GM19468 (cell line): ENCODE results near the gene TEF.

ENCODE experiments used
- ATAC-seq: cut with Tn5 transposase; IDR thresholded peaks from one replicate; pipeline ENCODE4 v1.9.1; 2021; ENCODE audit warnings: mild to moderate bottlenecking, moderate library complexity, moderate number of reproducible peaks; ENCODE audit not compliant: unreplicated experiment; ENCODE audit errors: extremely low read depth

TEF gene

GRCh38 chr22:41446057-41446501 lies 64.3 kb downstream of the TEF start:
- ATAC-seq, result no peak

- peak; percentile 65 for ATAC-seq
These were observed 65.1 kb downstream of the TEF start, which contains the start of gene TOB2 for GRCh38 chr22:41446639-41447434. Gene TOB2, minus strand, starts transcription at chr22:41446801. Its CDS starts 9,456 bp downstream, at chr22:41437345.

DNA sequence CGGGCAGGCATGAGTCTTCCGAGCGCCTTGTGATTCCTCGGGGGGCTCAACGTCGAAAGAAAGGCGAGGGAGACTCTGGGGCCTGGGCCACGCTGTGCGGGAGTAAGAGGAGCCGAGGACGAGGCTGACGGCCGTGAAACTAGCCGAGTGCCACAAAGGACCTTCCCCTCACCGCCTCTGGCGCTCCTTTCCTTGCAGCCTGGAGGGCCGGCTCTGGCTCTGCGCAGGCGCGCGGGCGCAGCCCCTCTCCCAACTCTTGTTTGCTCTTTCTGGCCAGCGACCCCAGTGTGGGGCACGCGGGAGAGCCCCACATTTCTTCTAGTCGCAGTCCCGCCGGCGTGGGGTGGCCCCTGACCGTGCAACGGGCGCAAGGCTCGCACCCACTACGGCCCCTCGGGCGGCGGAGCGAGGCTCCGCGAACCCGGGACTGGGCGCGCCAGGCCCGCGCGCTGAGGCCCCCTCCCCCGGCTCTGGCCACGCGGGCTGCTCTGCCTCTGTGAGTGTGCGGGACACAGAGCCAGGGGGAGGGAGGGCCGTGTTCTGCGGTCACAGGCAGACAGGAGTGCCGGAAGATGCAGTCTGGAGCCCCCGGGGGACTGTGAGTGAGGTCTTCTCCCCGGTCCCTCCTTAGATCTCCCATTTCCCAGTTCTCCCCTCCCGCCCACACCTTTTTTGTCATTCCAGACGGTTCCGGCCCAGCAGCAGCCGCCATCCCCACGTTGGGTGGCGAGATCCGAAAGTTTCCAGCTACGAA lies 65.9 kb downstream of the TEF start:
- ATAC-seq, result no peak

- ATAC-seq, result no peak
These were observed 66.6 kb downstream of the TEF start for GRCh38 chr22:41448189-41448808.
